Stomach (tissue), 9 donors: ENCODE measurements around the gene MYL9. TPM values are rescaled to one million over a fixed set of nuclear protein-coding genes. Genes with fewer than 3 reads are reported as not detected.

Experiments
- DNase-seq, 2 donors: peaks; one replicate each; pipeline versions ENCODE4 v3.0.0 to v3.0.0-alpha.2; 2013 to 2019
- H3K27ac ChIP-seq, 5 donors: fragments of 200-600 bp in 4 of 5; sonication (generic) in 4 of 5; one replicate each; pipeline ENCODE4 v1.5.1; 2013 to 2019; ENCODE audit warnings: mild to moderate bottlenecking in 1 of 5, moderate library complexity in 1 of 5
- H3K27me3 ChIP-seq, 3 donors: fragments of 200-600 bp; sonication (generic); one replicate each; pipeline ENCODE4 v1.5.1; 2017 to 2019; ENCODE audit warnings: mixed run types in 1 of 3
- H3K36me3 ChIP-seq, 4 donors: fragments of 200-600 bp; sonication (generic); 1 replicate in 3 of 4; 2 replicates in 1 of 4; pipeline ENCODE4 v1.5.1; 2016 to 2019
- H3K4me1 ChIP-seq, 4 donors: fragments of 200-600 bp; sonication (generic); one replicate each; pipeline ENCODE4 v1.5.1; 2016 to 2019
- H3K4me3 ChIP-seq, 4 donors: fragments of 200-600 bp; sonication (generic) in 3 of 4; one replicate each; pipeline ENCODE4 v1.5.1; 2016 to 2019; ENCODE audit warnings: mild to moderate bottlenecking in 1 of 4
- H3K9me3 ChIP-seq, 4 donors: fragments of 200-600 bp; sonication (generic); one replicate each; pipeline ENCODE4 v1.5.1; 2016 to 2019
- EP300 ChIP-seq: sonication (generic); formaldehyde crosslinking; IDR thresholded peaks from one replicate; pipeline ENCODE4 v1.6.1; 2017; ENCODE audit warnings: antibody characterized with exemption
- POLR2A ChIP-seq, 4 donors: fragments of 450-650 bp; IDR thresholded peaks; one replicate each; pipeline ENCODE4 v1.6.1; 2016; ENCODE audit warnings: antibody characterized with exemption in 4 of 4, control low read depth in 2 of 4, mild to moderate bottlenecking in 1 of 4, moderate library complexity in 1 of 4
- POLR2AphosphoS5 ChIP-seq, 3 donors: sonication (generic); formaldehyde crosslinking; IDR thresholded peaks; one replicate each; pipeline ENCODE4 v1.6.1; 2016; ENCODE audit warnings: antibody characterized with exemption in 3 of 3
- WGBS, 5 donors: extraction: QIAGEN DNeasy Blood & Tissue Kit in 3 of 5; methylation state at CpG; one replicate each; pipeline versions ENCODE4 v1.1.5 to v1.1.7; 2013 to 2018; 5-methylcytosine and 5-hydroxymethylcytosine counted together
- intact Hi-C: fragments of 100-400 bp; cut with DNase I; formaldehyde crosslinking; loops from one replicate; pipeline ENCODE4 v1.15.1; 2023; ENCODE audit warnings: low total_unique reads
- polyA plus RNA-seq, 3 donors: library from polyadenylated mRNA; stranded (reverse); fragments of 200-250 nt; gene quantifications; one replicate each; pipeline ENCODE4 v1.2.3, GENCODE V29; 2013
- total RNA-seq, 5 donors: library from RNA; depleted of rRNA; stranded (reverse); fragments of >200 nt; gene quantifications; one replicate each; pipeline versions ENCODE4 v1.1.0 to v1.2.3, GENCODE V29; 2014 to 2016
- TF ChIP-seq, protein P1 (sequence below), 7 experiments: fragments of 450-650 bp in 4 of 7; fragments of 200-600 bp in 3 of 7; sonication (generic) in 3 of 7; IDR thresholded peaks; one replicate each; pipeline ENCODE4 v1.5.1; 2016 to 2019; ENCODE audit warnings: antibody characterized with exemption in 7 of 7, control low read depth in 2 of 7, mild to moderate bottlenecking in 1 of 7
- donor health status: healthy with polysubstance abuse.
- donor health status: Bipolar disorder and iron deficiency.
- donor health status: healthy.

Gene MYL9
- total and polyA plus RNA-seq, 8 donors, result 33.0 to 941 (median 223) TPM

DNA sequence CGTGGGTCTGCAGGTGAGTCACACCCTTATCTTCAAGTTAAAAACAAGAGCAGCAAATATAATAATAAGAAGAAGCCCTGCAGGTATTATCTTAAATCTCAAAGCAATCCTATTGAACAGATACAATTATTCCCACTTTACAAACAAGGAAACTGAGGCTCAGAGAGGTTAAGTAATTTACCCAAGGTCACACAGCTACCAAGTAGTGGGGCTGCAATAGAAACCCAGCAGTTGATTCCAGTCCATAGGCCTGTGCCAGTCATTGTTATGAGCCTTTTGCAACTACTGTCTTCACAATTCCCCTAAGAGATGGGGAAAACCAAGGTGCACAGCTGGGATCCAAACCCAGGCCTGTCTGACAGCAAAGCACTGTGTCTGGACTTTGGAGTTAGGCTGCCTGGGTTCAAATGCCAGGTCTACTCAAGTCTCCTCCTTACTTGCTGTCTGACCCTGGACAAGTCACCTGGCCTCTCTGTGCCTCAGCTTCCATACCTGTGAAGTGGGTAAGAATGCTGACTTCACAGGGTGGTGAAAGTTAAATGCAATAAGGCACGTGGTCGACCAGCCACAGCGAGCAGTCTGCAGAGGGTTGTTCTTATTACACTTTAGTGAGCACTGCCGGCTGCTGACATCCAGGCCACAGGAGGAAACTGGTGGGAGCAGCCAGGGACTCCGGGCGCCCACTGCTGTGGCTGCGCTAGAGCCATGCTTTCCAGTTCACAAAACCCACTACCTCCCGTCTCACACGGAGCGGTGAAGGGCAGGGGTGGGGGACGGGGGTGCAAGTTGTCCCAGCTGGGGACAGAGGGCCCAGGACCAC, 6.1 kb downstream of the MYL9 start:
- Histone ChIP-seq H3K27ac (peak overlapping the region in 1 of 5 donors; percentile 16), H3K4me3 (peak overlapping the region in 1 of 4 donors; percentile 2), H3K27me3 (no peaks in the 10 kb centered on the region), H3K9me3 (no peaks in the 10 kb centered on the region), H3K36me3 (peaks cover 0 to 49% (median 28%) of the 10 kb centered on the region in 4 donors), H3K4me1 (peaks cover 0 to 63% (median 39%) of the 10 kb centered on the region in 4 donors)
- WGBS, 5 donors, result 71 to 83% (median 83%) methylated on average over 11 to 12 of the region's 12 CpGs
- intact Hi-C loops, result no loop called here
- TF ChIP-seq EP300, result no peak
- no peak for TF ChIP-seq POLR2A (IDR thresholded peaks at IDR 0.05)
- TF ChIP-seq, protein P1, sequence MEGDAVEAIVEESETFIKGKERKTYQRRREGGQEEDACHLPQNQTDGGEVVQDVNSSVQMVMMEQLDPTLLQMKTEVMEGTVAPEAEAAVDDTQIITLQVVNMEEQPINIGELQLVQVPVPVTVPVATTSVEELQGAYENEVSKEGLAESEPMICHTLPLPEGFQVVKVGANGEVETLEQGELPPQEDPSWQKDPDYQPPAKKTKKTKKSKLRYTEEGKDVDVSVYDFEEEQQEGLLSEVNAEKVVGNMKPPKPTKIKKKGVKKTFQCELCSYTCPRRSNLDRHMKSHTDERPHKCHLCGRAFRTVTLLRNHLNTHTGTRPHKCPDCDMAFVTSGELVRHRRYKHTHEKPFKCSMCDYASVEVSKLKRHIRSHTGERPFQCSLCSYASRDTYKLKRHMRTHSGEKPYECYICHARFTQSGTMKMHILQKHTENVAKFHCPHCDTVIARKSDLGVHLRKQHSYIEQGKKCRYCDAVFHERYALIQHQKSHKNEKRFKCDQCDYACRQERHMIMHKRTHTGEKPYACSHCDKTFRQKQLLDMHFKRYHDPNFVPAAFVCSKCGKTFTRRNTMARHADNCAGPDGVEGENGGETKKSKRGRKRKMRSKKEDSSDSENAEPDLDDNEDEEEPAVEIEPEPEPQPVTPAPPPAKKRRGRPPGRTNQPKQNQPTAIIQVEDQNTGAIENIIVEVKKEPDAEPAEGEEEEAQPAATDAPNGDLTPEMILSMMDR (IDR thresholded peaks at IDR 0.05), result no peak
- no peak for TF ChIP-seq POLR2AphosphoS5 (IDR thresholded peaks at IDR 0.05)
- no peak for DNase-seq

DNA sequence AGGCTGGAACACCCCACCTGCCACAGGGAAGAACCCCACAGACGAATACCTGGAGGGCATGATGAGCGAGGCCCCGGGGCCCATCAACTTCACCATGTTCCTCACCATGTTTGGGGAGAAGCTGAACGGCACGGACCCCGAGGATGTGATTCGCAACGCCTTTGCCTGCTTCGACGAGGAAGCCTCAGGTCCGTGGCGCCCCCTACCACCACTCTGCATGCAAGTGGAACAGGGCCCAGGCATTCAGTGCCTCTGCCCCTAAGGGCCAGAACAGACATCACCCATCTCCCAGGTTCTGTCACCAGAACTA, 6.6 kb downstream of the MYL9 start:
- Histone ChIP-seq H3K9me3 (no peaks in the 10 kb centered on the region), H3K27ac (peak overlapping the region in 1 of 5 donors; percentile 16), H3K27me3 (no peaks in the 10 kb centered on the region), H3K36me3 (peaks cover 0 to 49% (median 28%) of the 10 kb centered on the region in 4 donors), H3K4me1 (peaks cover 0 to 58% (median 33%) of the 10 kb centered on the region in 4 donors), H3K4me3 (peak overlapping the region in 1 of 4 donors; percentile 2)
- no peak for DNase-seq
- 67 to 95% (median 78%) methylated on average over 8 to 12 of the region's 12 CpGs for WGBS, 5 donors
- intact Hi-C loops, result no loop called here
- TF ChIP-seq POLR2AphosphoS5 (IDR thresholded peaks at IDR 0.05) (no peak), EP300 (no peak), POLR2A (IDR thresholded peaks at IDR 0.05) (no peak)
- TF ChIP-seq, protein P1 (IDR thresholded peaks at IDR 0.05), result no peak

DNA sequence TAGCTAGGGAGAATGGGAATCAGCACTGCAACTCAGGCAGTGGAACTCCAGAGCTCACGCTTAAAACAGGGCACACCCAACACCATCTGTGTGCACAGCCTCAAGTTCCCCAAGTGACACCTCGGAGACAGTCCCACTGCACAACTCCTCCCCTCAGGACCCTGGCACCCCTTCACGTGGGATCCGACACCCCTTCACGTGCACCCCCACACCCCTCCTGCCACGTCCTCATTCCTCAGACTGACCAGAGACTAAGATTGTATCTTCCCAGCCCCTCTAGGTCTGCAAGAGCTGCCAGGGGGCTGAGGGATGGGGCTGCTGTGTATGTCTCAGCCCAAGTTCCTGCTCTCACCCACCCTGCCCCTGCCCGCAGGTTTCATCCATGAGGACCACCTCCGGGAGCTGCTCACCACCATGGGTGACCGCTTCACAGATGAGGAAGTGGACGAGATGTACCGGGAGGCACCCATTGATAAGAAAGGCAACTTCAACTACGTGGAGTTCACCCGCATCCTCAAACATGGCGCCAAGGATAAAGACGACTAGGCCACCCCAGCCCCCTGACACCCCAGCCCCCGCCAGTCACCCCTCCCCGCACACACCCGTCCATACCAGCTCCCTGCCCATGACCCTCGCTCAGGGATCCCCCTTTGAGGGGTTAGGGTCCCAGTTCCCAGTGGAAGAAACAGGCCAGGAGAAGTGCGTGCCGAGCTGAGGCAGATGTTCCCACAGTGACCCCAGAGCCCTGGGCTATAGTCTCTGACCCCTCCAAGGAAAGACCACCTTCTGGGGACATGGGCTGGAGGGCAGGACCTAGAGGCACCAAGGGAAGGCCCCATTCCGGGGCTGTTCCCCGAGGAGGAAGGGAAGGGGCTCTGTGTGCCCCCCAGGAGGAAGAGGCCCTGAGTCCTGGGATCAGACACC, 7.6 kb downstream of the MYL9 start:
- intact Hi-C loops, result no loop called here
- Histone ChIP-seq H3K9me3 (no peaks in the 10 kb centered on the region), H3K36me3 (peaks cover 0 to 49% (median 28%) of the 10 kb centered on the region in 4 donors), H3K4me3 (no peak overlapping the region), H3K27ac (peak overlapping the region in 2 of 5 donors; percentile 57 to 67), H3K27me3 (no peaks in the 10 kb centered on the region), H3K4me1 (peaks cover 0 to 48% (median 25%) of the 10 kb centered on the region in 4 donors)
- WGBS, 5 donors, result 72 to 87% (median 87%) methylated on average over 11 to 23 of the region's 23 CpGs
- no peak for TF ChIP-seq POLR2A (IDR thresholded peaks at IDR 0.05)
- TF ChIP-seq POLR2AphosphoS5 (IDR thresholded peaks at IDR 0.05), result no peak
- TF ChIP-seq, protein P1 (IDR thresholded peaks at IDR 0.05), result no peak
- no peak for TF ChIP-seq EP300
- DNase-seq, result no peak

DNA sequence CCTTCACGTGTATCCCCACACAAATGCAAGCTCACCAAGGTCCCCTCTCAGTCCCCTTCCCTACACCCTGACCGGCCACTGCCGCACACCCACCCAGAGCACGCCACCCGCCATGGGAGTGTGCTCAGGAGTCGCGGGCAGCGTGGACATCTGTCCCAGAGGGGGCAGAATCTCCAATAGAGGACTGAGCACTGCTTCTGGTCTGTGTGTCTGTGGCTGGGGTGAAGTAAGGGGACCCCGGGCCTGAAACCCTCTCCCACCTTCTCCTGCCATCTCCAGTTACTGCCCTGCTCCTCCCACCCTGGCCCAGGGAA, 8.3 kb downstream of the MYL9 start:
- H3K27ac ChIP-seq, result peak overlapping the region in 3 of 5 donors; percentile 52 to 67 (median 57)
- TF ChIP-seq, protein P1 (IDR thresholded peaks at IDR 0.05), result no peak
- TF ChIP-seq POLR2AphosphoS5 (IDR thresholded peaks at IDR 0.05) (no peak), EP300 (no peak)
- peaks cover 0 to 49% (median 28%) of the 10 kb centered on the region in 4 donors for H3K36me3 ChIP-seq
- no peak overlapping the region for H3K4me3 ChIP-seq
- H3K4me1 ChIP-seq, result peaks cover 0 to 41% (median 19%) of the 10 kb centered on the region in 4 donors
- DNase-seq, result no peak
- WGBS, 5 donors, result 81 to 92% (median 88%) methylated on average over 1 to 9 of the region's 9 CpGs
- H3K9me3 ChIP-seq, result no peaks in the 10 kb centered on the region
- intact Hi-C loops, result no loop called here
- no peaks in the 10 kb centered on the region for H3K27me3 ChIP-seq
